ENCODE data around the gene HMGXB3.

DNA sequence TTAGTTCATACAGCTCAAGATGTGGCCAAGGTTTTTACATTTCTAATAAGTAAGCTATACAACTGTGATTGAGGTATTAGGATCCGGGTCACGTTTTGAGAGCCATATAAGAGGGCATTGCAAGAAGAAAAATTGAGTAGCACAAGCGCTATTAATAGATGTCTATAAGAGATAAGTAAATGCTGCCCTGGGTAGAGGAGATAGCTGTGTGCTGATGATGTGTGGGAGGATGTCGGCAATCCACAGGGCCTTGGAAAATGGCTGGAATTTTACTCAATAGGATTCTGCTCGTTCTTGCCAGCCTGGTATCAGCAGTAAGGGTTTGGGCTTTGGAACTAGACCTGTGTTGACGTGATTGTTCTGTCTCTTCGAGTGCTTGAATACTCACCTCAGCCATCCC is 44.2 kb downstream of the HMGXB3 start:
- no peak for TF ChIP-seq ZNF274 (IDR thresholded peaks at IDR 0.05; ENCODE audit: low read depth, low read length)
- no peak for TF ChIP-seq SUZ12 (IDR thresholded peaks at IDR 0.05; ENCODE audit: extremely low read depth, insufficient read depth, insufficient read length)
- TF ChIP-seq YY1 (IDR thresholded peaks at IDR 0.05; ENCODE audit: insufficient read depth, insufficient read length), result no peak

Data from NT2/D1 (cell line).